Parathyroid adenoma (tissue), 2 donors: ENCODE results near the gene STK17A.
"Not testable (repeated sequence)": the region's sequence is repeated elsewhere in the genome, so short reads cannot be mapped to it uniquely, and the experiment has no call there.

Source experiments
- H2AFZ ChIP-seq: fragments of 300-600 bp; sonication (generic); one replicate; pipeline ENCODE4 v1.7.0; 2017; ENCODE audit warnings: antibody characterized with exemption, mild to moderate bottlenecking
- H3K27ac ChIP-seq: fragments of 300-600 bp; sonication (generic); one replicate; pipeline ENCODE4 v1.7.0; 2017
- H3K27me3 ChIP-seq: fragments of 300-600 bp; sonication (generic); one replicate; pipeline ENCODE4 v1.7.0; 2017; ENCODE audit warnings: low read length; ENCODE audit not compliant: control insufficient read depth, insufficient read depth
- H3K36me3 ChIP-seq: fragments of 300-600 bp; sonication (generic); one replicate; pipeline ENCODE4 v1.7.0; 2017; ENCODE audit warnings: low read length; ENCODE audit not compliant: control insufficient read depth, insufficient read depth
- H3K4me1 ChIP-seq: fragments of 300-600 bp; sonication (generic); one replicate; pipeline ENCODE4 v1.7.0; 2017; ENCODE audit warnings: control low read depth
- H3K4me2 ChIP-seq: fragments of 300-600 bp; sonication (generic); one replicate; pipeline ENCODE4 v1.7.0; 2017; ENCODE audit warnings: low read length
- H3K4me3 ChIP-seq: fragments of 300-600 bp; sonication (generic); one replicate; pipeline ENCODE4 v1.7.0; 2017; ENCODE audit warnings: low read depth, low read length
- H3K79me2 ChIP-seq: fragments of 300-600 bp; sonication (generic); one replicate; pipeline ENCODE4 v1.7.0; 2017; ENCODE audit warnings: control low read depth
- H3K9ac ChIP-seq: fragments of 300-600 bp; sonication (generic); one replicate; pipeline ENCODE4 v1.7.0; 2017; ENCODE audit warnings: mild to moderate bottlenecking
- H3K9me3 ChIP-seq: fragments of 300-600 bp; sonication (generic); one replicate; pipeline ENCODE4 v1.7.0; 2017; ENCODE audit warnings: low read length; ENCODE audit not compliant: control insufficient read depth
- TF ChIP-seq, protein P1 (sequence below): fragments of 300-600 bp; sonication (generic); IDR thresholded peaks from one replicate; pipeline ENCODE4 v1.7.0; 2017; ENCODE audit warnings: antibody characterized with exemption, mild to moderate bottlenecking
- donor health status: primary hyperparathyroidism.

Gene STK17A

DNA sequence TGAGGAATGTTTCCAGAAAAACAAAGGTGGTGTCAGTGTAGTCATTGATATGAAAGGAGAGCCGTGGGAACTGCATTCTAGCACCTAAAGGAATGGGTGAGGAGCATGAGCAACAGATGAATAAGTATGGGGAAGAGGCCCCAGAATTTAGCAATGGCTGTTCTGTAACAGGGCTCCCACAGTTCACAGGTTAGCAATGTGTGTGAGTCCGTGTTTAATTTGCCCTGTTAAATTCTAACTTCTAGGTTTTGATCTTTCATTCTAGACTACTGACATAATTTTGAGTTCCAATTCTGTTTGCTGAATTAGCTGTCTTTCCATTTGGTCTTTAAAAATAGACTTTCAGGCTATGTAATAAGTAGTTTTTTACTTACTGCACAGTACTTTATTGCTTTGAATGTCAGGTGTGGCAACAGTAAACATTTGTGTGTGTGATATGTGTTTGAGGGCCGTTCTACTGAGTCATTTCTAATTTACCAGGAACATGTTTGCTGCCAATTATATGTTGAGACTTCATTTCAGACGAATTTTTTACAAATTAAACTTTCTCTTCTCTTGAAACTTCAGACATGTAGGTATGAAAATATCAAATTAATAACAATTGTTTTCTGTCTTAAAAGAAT lies 8.8 kb downstream of the STK17A start:
- Histone ChIP-seq H3K4me3 (no peak overlapping the region), H2AFZ (no peak overlapping the region), H3K9me3 (no peaks in the 10 kb centered on the region), H3K4me1 (no peaks in the 10 kb centered on the region), H3K27ac (no peak overlapping the region), H3K27me3 (no peaks in the 10 kb centered on the region), H3K79me2 (peaks cover 29% of the 10 kb centered on the region), H3K9ac (no peak overlapping the region), H3K4me2 (no peak overlapping the region), H3K36me3 (no peaks in the 10 kb centered on the region)
- TF ChIP-seq, protein P1, sequence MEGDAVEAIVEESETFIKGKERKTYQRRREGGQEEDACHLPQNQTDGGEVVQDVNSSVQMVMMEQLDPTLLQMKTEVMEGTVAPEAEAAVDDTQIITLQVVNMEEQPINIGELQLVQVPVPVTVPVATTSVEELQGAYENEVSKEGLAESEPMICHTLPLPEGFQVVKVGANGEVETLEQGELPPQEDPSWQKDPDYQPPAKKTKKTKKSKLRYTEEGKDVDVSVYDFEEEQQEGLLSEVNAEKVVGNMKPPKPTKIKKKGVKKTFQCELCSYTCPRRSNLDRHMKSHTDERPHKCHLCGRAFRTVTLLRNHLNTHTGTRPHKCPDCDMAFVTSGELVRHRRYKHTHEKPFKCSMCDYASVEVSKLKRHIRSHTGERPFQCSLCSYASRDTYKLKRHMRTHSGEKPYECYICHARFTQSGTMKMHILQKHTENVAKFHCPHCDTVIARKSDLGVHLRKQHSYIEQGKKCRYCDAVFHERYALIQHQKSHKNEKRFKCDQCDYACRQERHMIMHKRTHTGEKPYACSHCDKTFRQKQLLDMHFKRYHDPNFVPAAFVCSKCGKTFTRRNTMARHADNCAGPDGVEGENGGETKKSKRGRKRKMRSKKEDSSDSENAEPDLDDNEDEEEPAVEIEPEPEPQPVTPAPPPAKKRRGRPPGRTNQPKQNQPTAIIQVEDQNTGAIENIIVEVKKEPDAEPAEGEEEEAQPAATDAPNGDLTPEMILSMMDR, result no peak

GRCh38 chr7:43592326-43592725 lies 9.4 kb downstream of the STK17A start:
- Histone ChIP-seq H3K9me3 (no peaks in the 10 kb centered on the region), H3K27ac (no peak overlapping the region), H3K36me3 (no peaks in the 10 kb centered on the region), H3K27me3 (no peaks in the 10 kb centered on the region), H3K4me2 (no peak overlapping the region), H2AFZ (no peak overlapping the region), H3K4me3 (no peak overlapping the region), H3K9ac (no peak overlapping the region), H3K4me1 (no peaks in the 10 kb centered on the region), H3K79me2 (peaks cover 29% of the 10 kb centered on the region)
- TF ChIP-seq, protein P1, result no peak

DNA sequence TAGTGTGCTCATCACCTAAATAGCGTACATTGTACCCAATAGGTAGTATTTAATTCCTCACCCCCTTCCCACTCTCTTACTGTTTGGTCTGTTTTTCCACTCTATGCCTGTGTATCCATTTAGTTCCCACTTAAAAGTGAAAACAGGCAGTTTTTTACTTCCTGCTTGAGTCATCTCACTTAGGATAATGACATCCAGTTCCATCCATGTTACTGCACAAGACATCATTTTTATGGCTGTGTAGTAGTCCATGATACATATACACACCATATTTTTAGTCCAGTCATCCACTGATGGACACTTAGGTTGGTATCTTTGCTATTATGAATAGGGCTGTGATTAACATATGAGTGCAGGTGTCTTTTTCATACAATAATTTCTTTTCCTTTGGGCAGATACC lies 10.1 kb downstream of the STK17A start:
- Histone ChIP-seq H3K4me1 (no peaks in the 10 kb centered on the region), H3K27ac (no peak overlapping the region)
- TF ChIP-seq, protein P1, result no peak

GRCh38 chr7:43594020-43594419 lies 11.1 kb downstream of the STK17A start:
- no peaks in the 10 kb centered on the region for H3K4me1 ChIP-seq
- TF ChIP-seq, protein P1, result no peak
- no peak overlapping the region for H3K4me2 ChIP-seq
- no peak overlapping the region for H2AFZ ChIP-seq
- no peak overlapping the region for H3K27ac ChIP-seq
- H3K9ac ChIP-seq, result no peak overlapping the region
- no peaks in the 10 kb centered on the region for H3K36me3 ChIP-seq
- H3K27me3 ChIP-seq, result no peaks in the 10 kb centered on the region
- H3K79me2 ChIP-seq, result peaks cover 24% of the 10 kb centered on the region
- no peak overlapping the region for H3K4me3 ChIP-seq
- H3K9me3 ChIP-seq, result no peaks in the 10 kb centered on the region

More for the DNA sequence above, 10.1 kb downstream of the STK17A start:
- peaks cover 32% of the 10 kb centered on the region for H3K79me2 ChIP-seq
- H3K9ac ChIP-seq, result no peak overlapping the region
- no peak overlapping the region for H3K4me2 ChIP-seq
- no peaks in the 10 kb centered on the region for H3K27me3 ChIP-seq
- H3K36me3 ChIP-seq, result no peaks in the 10 kb centered on the region
- no peak overlapping the region for H3K4me3 ChIP-seq
- no peaks in the 10 kb centered on the region for H3K9me3 ChIP-seq
- no peak overlapping the region for H2AFZ ChIP-seq

DNA sequence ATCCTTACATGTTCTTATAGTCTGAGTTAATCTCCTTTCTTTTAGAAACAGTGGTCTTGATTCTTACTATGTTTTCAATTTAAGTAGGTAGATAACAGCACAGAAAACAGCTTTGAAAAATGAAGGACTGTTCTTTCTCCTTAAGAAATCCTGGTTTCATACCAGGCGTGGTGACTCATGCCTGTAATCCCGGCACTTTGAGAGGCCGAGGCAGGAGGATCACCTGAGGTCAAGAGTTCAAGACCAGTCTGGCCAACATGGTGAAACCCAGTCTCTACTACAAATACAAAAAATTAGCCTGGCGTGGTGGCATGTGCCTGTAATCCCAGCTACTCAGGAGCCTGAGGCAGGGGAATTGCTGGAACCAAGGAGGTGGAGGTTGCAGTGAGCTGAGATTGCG lies 13.5 kb downstream of the STK17A start:
- peaks cover 20% of the 10 kb centered on the region for H3K79me2 ChIP-seq
- not testable (repeated sequence) for H3K4me1 ChIP-seq, H3K27me3 ChIP-seq, H3K9me3 ChIP-seq, H3K4me3 ChIP-seq, H3K36me3 ChIP-seq, H3K9ac ChIP-seq, H2AFZ ChIP-seq, H3K4me2 ChIP-seq, H3K27ac ChIP-seq
